PC-3 (cell line): ENCODE measurements around the gene OR2L2.

Source experiments
- EZH2 ChIP-seq: fragments of 300-600 bp; sonication (generic); IDR thresholded peaks from one replicate; pipeline ENCODE4 v1.6.1; 2017; ENCODE audit warnings: antibody characterized with exemption, mild to moderate bottlenecking, low read length; ENCODE audit not compliant: unreplicated experiment
- EZH2phosphoT487 ChIP-seq: fragments of 300-600 bp; sonication (generic); IDR thresholded peaks from 2 replicates; pipeline ENCODE4 v1.6.1; 2018; ENCODE audit warnings: mild to moderate bottlenecking, antibody characterized with exemption, low read length, borderline replicate concordance
- TF ChIP-seq, protein P1 (sequence below): fragments of 300-600 bp; sonication (generic); conservative IDR thresholded peaks from 2 replicates; pipeline ENCODE4 v1.5.1; 2017; ENCODE audit warnings: antibody characterized with exemption, low read depth, mild to moderate bottlenecking, low read length

DNA sequence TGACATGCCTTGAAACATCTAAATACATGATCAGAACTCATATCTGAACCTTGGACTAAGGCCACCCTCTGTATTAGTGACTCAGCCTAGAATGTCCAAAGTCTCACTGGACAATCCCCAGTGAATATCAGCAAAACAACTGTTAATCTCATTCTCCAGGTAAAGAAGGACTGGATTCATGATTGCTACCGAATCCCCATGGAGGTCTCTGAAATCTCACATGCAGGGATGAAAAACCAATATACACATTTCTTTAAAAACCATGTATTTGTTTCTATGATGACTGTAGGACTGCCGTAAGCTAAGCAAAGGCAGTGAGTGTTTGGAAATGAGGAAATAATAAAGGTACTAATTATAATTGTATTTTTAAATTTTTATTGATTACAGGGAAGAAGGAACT lies 16.7 kb downstream of the OR2L2 start, which contains the start of gene OR2L3:
- no peak for TF ChIP-seq EZH2phosphoT487
- TF ChIP-seq, protein P1, sequence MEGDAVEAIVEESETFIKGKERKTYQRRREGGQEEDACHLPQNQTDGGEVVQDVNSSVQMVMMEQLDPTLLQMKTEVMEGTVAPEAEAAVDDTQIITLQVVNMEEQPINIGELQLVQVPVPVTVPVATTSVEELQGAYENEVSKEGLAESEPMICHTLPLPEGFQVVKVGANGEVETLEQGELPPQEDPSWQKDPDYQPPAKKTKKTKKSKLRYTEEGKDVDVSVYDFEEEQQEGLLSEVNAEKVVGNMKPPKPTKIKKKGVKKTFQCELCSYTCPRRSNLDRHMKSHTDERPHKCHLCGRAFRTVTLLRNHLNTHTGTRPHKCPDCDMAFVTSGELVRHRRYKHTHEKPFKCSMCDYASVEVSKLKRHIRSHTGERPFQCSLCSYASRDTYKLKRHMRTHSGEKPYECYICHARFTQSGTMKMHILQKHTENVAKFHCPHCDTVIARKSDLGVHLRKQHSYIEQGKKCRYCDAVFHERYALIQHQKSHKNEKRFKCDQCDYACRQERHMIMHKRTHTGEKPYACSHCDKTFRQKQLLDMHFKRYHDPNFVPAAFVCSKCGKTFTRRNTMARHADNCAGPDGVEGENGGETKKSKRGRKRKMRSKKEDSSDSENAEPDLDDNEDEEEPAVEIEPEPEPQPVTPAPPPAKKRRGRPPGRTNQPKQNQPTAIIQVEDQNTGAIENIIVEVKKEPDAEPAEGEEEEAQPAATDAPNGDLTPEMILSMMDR, result no peak
- no peak for TF ChIP-seq EZH2
